HepG2 (cell line): ENCODE results near the gene PEX12. TPM values are rescaled to one million over a fixed set of nuclear protein-coding genes. Genes with fewer than 3 reads are reported as not detected.
A peak's percentile ranks its signal among the peaks of the same experiment; 100 is the strongest.

Experiments used
- HCFC1 ChIP-seq: fragments of 150-350 bp; IDR thresholded peaks from 2 replicates; pipeline ENCODE4 v1.6.1; 2014; ENCODE audit warnings: low read depth, low read length
- MIER3 ChIP-seq: IDR thresholded peaks from 2 replicates; pipeline ENCODE4 v1.6.1; 2016; ENCODE audit warnings: missing compliant biosample characterization, borderline replicate concordance
- NAIF1 ChIP-seq: sonication (generic); formaldehyde crosslinking; IDR thresholded peaks from 2 replicates; pipeline ENCODE4 v1.5.0; 2020; ENCODE audit warnings: mild to moderate bottlenecking, missing genetic modification reagents, borderline replicate concordance
- NFE2L2 ChIP-seq: fragments of 150-350 bp; IDR thresholded peaks from 2 replicates; pipeline ENCODE4 v1.6.1; 2014; ENCODE audit warnings: low read length
- PHF20 ChIP-seq: sonication (generic); formaldehyde crosslinking; IDR thresholded peaks from 2 replicates; pipeline ENCODE4 v1.5.0; 2020; ENCODE audit warnings: mild to moderate bottlenecking, missing genetic modification reagents
- SOX13 ChIP-seq, 3 experiments: fragments of 450-650 bp in 1 of 3; sonication (generic) in 1 of 3; formaldehyde crosslinking in 1 of 3; IDR thresholded peaks in 2 of 3; conservative IDR thresholded peaks in 1 of 3; 2 replicates each; pipeline versions ENCODE4 v1.5.0 to v1.6.1; 2016 to 2020; ENCODE audit warnings: antibody characterized with exemption in 1 of 3, mild to moderate bottlenecking in 1 of 3, missing compliant biosample characterization in 1 of 3, missing genetic modification reagents in 1 of 3, moderate library complexity in 1 of 3
- TGIF2 ChIP-seq: IDR thresholded peaks from 2 replicates; pipeline ENCODE4 v1.6.1; 2016; ENCODE audit warnings: control low read depth, missing compliant biosample characterization
- TRIM24 ChIP-seq: sonication (generic); formaldehyde crosslinking; IDR thresholded peaks from 2 replicates; pipeline ENCODE4 v1.8.0; 2022; ENCODE audit warnings: mild to moderate bottlenecking, missing genetic modification reagents
- ZFYVE20 ChIP-seq: sonication (generic); formaldehyde crosslinking; IDR thresholded peaks from 2 replicates; pipeline ENCODE4 v1.8.0; 2023; ENCODE audit warnings: low read depth, mild to moderate bottlenecking, moderate library complexity, missing genetic modification reagents, borderline replicate concordance
- ZKSCAN1 ChIP-seq: fragments of 150-350 bp; IDR thresholded peaks from 2 replicates; pipeline ENCODE4 v1.6.1; 2014; ENCODE audit warnings: low read length
- ZNF234 ChIP-seq: sonication (generic); formaldehyde crosslinking; conservative IDR thresholded peaks from 2 replicates; pipeline ENCODE4 v1.5.1; 2020; ENCODE audit warnings: mild to moderate bottlenecking, missing genetic modification reagents
- polyA plus RNA-seq, 8 experiments: library from polyadenylated mRNA; depleted of rRNA in 3 of 8; stranded (reverse) in 7 of 8; unstranded in 1 of 8; fragments of >200 nt; fragmentation: Illumina TruSeq in 4 of 8; extraction: Trizol in 4 of 8; gene quantifications; 2 replicates each; pipeline versions ENCODE4 v1.2.1 to v1.2.3, GENCODE V29; 2011 to 2016; ENCODE audit warnings: low read depth in 4 of 8, missing spikeins in 1 of 8, mixed read lengths in 1 of 8; ENCODE audit not compliant: insufficient read depth in 1 of 8
- total RNA-seq, 5 experiments: library from RNA; depleted of rRNA; stranded (reverse); fragments of >200 nt; fragmentation: Illumina TruSeq; extraction: Trizol; gene quantifications; 2 replicates each; pipeline ENCODE4 v1.2.3, GENCODE V29; 2016; ENCODE audit warnings: low read depth in 1 of 5
- TF ChIP-seq, protein P1 (sequence below): IDR thresholded peaks from 2 replicates; pipeline ENCODE4 v1.6.1; 2012; ENCODE audit warnings: low read length, improper control_type of control experiment
- TF ChIP-seq, protein P2 (sequence below): sonication (generic); formaldehyde crosslinking; conservative IDR thresholded peaks from 2 replicates; pipeline ENCODE4 v1.8.0; 2022; ENCODE audit warnings: low read depth, missing genetic modification reagents
- TF ChIP-seq, protein P3 (sequence below): sonication (generic); formaldehyde crosslinking; IDR thresholded peaks from 2 replicates; pipeline ENCODE4 v1.4.0; 2020; ENCODE audit warnings: mild to moderate bottlenecking, missing genetic modification reagents

PEX12 gene
- total and polyA plus RNA-seq, 2 of the 13 experiments (the other 11 are each of a cell fraction or from before 2014, with no cell fraction given) = 5.1 to 11.9 TPM

DNA sequence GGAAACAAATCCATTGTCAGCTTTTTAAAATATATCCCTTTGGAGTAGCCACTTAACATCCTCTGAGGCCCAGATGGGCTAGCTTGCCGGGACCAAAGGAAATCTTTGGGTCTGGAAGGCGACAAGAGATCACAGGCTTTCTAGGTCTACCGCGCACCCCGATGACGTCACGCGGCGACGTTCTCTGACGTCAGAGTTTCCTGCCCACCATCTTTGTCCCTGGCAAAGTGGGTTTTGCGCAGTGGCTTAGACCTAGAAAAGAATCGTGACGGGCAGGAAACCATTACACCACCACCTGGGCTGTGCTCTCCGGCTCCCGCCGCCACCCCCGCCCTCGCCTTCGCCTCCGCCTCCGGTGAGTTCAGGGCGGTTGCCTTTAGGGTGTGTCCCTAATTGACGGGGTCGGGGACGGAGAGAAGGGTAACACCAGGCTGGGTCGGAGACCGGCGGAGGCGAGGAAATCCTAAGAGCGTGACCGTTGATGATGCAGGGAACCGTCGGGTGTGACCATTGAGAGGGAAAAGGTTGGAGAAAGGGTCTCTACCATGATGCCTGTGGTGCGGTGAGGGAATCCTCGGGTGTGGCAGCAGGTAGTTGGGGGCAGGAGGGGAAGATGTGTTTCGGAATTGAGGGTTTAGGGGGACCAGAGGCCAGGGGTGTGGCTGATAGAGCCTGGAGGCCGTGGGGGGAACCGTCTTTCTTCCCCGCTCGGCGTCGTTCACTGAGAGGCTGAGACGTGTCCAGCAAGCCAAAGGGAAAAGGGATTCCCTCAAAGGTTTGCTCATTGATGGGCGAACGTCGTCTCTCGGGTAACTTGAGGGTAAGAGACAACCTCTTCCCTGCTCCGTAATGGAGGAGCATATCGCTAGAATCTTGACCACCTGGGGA, 8.9 kb upstream of the PEX12 start, which contains the start of gene AP2B1 (continued):
- TF ChIP-seq, protein P1, sequence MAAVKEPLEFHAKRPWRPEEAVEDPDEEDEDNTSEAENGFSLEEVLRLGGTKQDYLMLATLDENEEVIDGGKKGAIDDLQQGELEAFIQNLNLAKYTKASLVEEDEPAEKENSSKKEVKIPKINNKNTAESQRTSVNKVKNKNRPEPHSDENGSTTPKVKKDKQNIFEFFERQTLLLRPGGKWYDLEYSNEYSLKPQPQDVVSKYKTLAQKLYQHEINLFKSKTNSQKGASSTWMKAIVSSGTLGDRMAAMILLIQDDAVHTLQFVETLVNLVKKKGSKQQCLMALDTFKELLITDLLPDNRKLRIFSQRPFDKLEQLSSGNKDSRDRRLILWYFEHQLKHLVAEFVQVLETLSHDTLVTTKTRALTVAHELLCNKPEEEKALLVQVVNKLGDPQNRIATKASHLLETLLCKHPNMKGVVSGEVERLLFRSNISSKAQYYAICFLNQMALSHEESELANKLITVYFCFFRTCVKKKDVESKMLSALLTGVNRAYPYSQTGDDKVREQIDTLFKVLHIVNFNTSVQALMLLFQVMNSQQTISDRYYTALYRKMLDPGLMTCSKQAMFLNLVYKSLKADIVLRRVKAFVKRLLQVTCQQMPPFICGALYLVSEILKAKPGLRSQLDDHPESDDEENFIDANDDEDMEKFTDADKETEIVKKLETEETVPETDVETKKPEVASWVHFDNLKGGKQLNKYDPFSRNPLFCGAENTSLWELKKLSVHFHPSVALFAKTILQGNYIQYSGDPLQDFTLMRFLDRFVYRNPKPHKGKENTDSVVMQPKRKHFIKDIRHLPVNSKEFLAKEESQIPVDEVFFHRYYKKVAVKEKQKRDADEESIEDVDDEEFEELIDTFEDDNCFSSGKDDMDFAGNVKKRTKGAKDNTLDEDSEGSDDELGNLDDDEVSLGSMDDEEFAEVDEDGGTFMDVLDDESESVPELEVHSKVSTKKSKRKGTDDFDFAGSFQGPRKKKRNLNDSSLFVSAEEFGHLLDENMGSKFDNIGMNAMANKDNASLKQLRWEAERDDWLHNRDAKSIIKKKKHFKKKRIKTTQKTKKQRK = no peak
- TF ChIP-seq SOX13 (IDR thresholded peaks at IDR 0.05) = no peak
- peak in 1 of 2 experiments; percentile 19; a peak in 1 of 4 replicates for TF ChIP-seq SOX13 (CRISPR knock-in tag; conservative IDR thresholded peaks at IDR 0.05 in 1 of 2, IDR thresholded peaks at IDR 0.05 in 1 of 2)
- TF ChIP-seq, protein P2, sequence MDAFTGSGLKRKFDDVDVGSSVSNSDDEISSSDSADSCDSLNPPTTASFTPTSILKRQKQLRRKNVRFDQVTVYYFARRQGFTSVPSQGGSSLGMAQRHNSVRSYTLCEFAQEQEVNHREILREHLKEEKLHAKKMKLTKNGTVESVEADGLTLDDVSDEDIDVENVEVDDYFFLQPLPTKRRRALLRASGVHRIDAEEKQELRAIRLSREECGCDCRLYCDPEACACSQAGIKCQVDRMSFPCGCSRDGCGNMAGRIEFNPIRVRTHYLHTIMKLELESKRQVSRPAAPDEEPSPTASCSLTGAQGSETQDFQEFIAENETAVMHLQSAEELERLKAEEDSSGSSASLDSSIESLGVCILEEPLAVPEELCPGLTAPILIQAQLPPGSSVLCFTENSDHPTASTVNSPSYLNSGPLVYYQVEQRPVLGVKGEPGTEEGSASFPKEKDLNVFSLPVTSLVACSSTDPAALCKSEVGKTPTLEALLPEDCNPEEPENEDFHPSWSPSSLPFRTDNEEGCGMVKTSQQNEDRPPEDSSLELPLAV (CRISPR knock-in tag) = no peak
- TF ChIP-seq HCFC1 = peak; percentile 90
- TF ChIP-seq ZNF234 (CRISPR knock-in tag) = no peak
- peak; percentile 75; the same call in 1 of the 2 replicates for TF ChIP-seq MIER3 (CRISPR knock-in tag)
- no peak for TF ChIP-seq NFE2L2
- TF ChIP-seq, protein P3, sequence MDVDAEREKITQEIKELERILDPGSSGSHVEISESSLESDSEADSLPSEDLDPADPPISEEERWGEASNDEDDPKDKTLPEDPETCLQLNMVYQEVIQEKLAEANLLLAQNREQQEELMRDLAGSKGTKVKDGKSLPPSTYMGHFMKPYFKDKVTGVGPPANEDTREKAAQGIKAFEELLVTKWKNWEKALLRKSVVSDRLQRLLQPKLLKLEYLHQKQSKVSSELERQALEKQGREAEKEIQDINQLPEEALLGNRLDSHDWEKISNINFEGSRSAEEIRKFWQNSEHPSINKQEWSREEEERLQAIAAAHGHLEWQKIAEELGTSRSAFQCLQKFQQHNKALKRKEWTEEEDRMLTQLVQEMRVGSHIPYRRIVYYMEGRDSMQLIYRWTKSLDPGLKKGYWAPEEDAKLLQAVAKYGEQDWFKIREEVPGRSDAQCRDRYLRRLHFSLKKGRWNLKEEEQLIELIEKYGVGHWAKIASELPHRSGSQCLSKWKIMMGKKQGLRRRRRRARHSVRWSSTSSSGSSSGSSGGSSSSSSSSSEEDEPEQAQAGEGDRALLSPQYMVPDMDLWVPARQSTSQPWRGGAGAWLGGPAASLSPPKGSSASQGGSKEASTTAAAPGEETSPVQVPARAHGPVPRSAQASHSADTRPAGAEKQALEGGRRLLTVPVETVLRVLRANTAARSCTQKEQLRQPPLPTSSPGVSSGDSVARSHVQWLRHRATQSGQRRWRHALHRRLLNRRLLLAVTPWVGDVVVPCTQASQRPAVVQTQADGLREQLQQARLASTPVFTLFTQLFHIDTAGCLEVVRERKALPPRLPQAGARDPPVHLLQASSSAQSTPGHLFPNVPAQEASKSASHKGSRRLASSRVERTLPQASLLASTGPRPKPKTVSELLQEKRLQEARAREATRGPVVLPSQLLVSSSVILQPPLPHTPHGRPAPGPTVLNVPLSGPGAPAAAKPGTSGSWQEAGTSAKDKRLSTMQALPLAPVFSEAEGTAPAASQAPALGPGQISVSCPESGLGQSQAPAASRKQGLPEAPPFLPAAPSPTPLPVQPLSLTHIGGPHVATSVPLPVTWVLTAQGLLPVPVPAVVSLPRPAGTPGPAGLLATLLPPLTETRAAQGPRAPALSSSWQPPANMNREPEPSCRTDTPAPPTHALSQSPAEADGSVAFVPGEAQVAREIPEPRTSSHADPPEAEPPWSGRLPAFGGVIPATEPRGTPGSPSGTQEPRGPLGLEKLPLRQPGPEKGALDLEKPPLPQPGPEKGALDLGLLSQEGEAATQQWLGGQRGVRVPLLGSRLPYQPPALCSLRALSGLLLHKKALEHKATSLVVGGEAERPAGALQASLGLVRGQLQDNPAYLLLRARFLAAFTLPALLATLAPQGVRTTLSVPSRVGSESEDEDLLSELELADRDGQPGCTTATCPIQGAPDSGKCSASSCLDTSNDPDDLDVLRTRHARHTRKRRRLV (CRISPR knock-in tag) = no peak
- no peak for TF ChIP-seq TRIM24
- no peak for TF ChIP-seq ZFYVE20 (CRISPR knock-in tag)
- TF ChIP-seq NAIF1 (CRISPR knock-in tag) = no peak
- peak; percentile 98 for TF ChIP-seq PHF20 (CRISPR knock-in tag)
- TF ChIP-seq TGIF2 (CRISPR knock-in tag) = no peak; the same call in 1 of the 2 replicates
- TF ChIP-seq ZKSCAN1 = no peak
